ENCODE data around the gene STK32C. TPM values are rescaled to one million over a fixed set of nuclear protein-coding genes. Genes with fewer than 3 reads are reported as not detected.
A peak's percentile ranks its signal among the peaks of the same experiment; 100 is the strongest.
"Not testable (repeated sequence)": the region's sequence is repeated elsewhere in the genome, so short reads cannot be mapped to it uniquely, and the experiment has no call there.

The STK32C gene
- total RNA-seq, 1 experiment from 2014 or later, result 24.9 TPM

DNA sequence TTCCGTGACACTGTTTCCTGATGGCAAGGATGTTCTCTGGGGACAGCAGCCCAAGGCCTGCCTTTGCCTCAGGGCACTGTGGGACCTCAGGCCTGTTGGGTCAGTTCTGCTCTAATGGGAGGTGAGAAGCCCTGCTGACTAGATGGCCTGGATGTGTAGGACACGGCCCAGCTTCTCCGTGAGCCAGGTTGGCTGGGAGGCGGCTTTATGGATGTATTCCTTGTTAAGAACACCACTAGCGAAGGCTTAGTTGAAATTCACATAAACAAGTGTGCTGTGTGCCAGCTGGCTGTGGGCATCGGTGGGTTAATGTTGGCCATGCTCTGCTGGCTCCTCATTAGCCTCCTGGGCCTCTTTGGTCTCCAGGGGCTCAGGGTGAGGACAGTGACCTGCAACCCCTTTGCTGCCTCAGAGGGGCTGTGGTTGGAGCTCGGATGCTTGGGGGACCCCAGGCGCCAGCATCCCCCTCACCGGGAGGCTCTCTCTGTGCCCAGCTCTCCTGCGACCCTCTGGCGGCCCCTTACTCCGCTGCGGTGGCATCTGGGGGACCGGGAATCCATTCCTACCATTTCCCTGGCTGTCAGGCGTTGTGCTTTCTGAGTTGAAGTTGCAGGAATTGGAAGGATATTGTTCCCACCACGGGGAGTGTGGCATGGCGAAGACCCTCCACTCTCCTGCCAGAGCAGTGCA, 143.8 kb downstream of the STK32C start:
- H3K4me3 ChIP-seq (ENCODE audit: insufficient read depth, low read depth, low read length), result no peak overlapping the region
- peaks cover 2% of the 10 kb centered on the region; the same call in 1 of the 2 replicates for H3K27me3 ChIP-seq (ENCODE audit: control insufficient read depth, insufficient read depth, low read length)
- DNase-seq, result no peak
- H3K36me3 ChIP-seq (replicated peaks; ENCODE audit: control insufficient read depth, insufficient read depth, low read length), result no peaks in the 10 kb centered on the region

DNA sequence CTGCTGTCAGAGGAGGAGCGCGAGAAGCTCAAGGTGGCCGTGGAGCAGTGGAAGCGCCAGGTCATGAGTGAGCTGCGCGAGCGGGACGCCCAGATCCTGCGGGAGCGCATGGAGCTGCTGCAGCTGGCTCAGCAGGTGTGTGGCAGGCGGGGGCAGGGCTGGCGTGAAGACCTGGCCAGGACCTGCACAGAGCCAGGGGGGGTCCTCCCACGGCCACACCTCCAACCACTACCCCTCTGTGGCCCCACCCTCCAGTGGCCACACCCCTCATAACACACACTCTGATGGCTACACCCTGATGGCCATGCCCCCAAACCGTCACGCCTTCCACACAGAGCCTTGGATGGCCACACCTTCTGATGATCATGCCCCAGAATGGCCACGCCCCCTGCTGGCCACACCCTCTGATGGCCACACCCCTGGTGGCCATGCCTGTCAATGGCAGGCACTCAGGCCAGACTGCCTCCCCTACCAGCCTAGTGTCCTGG, 144.4 kb downstream of the STK32C start:
- peaks cover 2% of the 10 kb centered on the region; the same call in 1 of the 2 replicates for H3K27me3 ChIP-seq (ENCODE audit: control insufficient read depth, insufficient read depth, low read length)
- no peaks in the 10 kb centered on the region for H3K36me3 ChIP-seq (replicated peaks; ENCODE audit: control insufficient read depth, insufficient read depth, low read length)
- DNase-seq, result peak; percentile 98
- H3K4me3 ChIP-seq (ENCODE audit: insufficient read depth, low read depth, low read length), result peak overlapping the region; percentile 36

DNA sequence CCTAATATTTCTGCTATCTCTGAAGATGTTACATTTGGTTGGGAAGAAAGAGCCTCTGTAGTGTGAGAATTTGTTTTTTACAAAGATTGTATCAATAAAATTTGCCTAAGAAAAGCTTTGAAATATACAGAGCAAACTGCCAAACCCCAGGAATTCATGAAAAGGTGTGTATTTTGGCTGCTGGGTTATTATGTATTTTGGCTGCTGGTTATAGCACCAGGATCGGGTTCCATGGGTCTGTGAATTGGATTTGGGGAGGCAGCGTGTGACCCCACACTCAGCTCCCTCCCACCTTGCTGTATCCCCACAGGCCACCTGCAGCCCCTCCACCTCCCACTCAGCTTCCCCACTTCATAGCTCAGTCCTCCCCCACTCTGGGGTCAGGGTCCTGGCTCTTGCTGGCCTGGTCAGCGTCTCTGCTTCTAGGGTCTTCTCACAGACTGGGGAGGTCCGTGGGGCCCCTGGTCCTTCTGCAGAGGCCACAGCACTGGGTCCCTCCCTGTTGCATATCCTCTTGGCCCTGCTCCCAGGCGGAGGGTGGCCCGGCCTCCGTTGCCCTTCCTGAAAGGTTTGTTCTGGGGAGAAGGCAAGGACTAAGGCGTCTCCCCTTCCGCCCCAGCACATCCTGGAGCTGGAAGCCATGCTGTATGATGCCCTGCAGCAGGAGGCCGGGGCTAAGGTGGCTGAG, 145.0 kb downstream of the STK32C start:
- Histone ChIP-seq H3K4me3 (ENCODE audit: insufficient read depth, low read depth, low read length) (peak overlapping the region; percentile 36), H3K36me3 (replicated peaks; ENCODE audit: control insufficient read depth, insufficient read depth, low read length) (no peaks in the 10 kb centered on the region), H3K27me3 (ENCODE audit: control insufficient read depth, insufficient read depth, low read length) (peaks cover 2% of the 10 kb centered on the region; the same call in 1 of the 2 replicates)
- DNase-seq, result no peak

DNA sequence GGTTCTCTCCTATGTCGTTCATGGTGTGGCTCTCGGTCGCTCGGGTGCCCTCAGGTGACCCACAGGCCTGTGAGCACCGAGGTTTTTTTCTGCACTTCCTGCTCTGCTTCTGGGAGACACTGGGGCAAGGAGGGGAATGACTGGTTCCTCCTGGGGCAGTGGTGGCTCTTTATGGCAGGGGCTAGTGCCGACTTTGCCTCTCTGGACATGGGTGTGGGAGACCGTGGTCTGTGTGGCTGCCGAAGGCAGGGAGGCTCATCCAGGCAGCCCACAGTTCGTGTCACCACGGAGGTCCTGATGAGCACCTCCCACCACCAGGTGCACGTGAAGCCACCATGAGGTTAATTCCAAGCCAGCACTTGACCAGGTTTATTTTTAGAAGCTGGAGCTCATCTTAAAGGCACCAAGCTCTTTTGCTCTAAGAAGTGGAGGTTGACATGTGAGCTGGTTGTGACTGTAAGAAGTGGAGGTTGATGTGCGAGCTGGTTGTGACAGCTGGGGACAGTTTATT, 145.7 kb downstream of the STK32C start:
- no peak for DNase-seq
- Histone ChIP-seq H3K27me3 (ENCODE audit: control insufficient read depth, insufficient read depth, low read length) (peaks cover 2% of the 10 kb centered on the region; the same call in 1 of the 2 replicates), H3K36me3 (replicated peaks; ENCODE audit: control insufficient read depth, insufficient read depth, low read length) (no peaks in the 10 kb centered on the region), H3K4me3 (ENCODE audit: insufficient read depth, low read depth, low read length) (no peak overlapping the region)

DNA sequence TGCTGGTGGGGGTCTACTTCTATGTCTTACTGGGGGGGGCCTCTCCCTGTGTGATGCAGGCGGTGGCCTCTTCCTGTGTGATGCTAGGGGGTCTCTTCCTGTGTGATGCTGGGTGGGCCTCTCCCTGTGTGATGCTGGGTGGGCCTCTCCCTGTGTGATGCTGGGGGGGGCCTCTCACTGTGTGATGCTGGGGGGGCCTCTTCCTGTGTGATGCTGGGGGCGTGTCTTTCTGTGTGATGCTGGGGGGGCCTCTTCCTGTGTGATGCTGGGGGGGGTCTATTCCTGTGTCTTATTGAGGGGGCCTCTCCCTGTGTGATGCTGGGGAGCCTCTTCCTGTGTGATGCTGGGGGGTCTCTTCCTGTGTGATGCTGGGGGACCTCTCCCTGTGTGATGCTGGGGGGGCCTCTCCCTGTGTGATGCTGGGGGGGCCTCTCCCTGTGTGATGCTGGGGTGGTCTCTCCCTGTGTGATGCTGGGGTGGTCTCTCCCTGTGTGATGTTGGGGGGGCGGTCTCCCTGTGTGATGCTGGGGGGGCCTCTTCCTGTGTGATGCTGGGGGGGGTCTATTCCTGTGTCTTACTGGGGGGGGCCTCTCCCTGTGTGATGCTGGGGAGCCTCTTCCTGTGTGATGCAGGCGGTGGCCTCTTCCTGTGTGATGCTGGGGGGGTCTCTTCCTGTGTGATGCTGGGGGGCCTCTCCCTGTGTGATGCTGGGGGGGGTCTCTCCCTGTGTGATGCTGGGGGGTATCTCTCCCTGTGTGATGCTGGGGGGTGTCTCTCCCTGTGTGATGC, 146.7 kb downstream of the STK32C start:
- H3K4me3 ChIP-seq (ENCODE audit: insufficient read depth, low read depth, low read length); H3K36me3 ChIP-seq (replicated peaks; ENCODE audit: control insufficient read depth, insufficient read depth, low read length); DNase-seq; H3K27me3 ChIP-seq (ENCODE audit: control insufficient read depth, insufficient read depth, low read length): not testable (repeated sequence)

DNA sequence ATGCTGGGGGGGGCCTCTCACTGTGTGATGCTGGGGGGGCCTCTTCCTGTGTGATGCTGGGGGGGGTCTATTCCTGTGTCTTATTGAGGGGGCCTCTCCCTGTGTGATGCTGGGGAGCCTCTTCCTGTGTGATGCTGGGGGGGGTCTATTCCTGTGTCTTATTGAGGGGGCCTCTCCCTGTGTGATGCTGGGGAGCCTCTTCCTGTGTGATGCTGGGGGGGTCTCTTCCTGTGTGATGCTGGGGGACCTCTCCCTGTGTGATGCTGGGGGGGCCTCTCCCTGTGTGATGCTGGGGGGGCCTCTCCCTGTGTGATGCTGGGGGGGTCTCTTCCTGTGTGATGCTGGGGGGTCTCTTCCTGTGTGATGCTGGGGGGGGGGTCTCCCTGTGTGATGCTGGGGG, 147.5 kb downstream of the STK32C start:
- H3K27me3 ChIP-seq (ENCODE audit: control insufficient read depth, insufficient read depth, low read length); H3K4me3 ChIP-seq (ENCODE audit: insufficient read depth, low read depth, low read length); DNase-seq; H3K36me3 ChIP-seq (replicated peaks; ENCODE audit: control insufficient read depth, insufficient read depth, low read length): not testable (repeated sequence)

DNA sequence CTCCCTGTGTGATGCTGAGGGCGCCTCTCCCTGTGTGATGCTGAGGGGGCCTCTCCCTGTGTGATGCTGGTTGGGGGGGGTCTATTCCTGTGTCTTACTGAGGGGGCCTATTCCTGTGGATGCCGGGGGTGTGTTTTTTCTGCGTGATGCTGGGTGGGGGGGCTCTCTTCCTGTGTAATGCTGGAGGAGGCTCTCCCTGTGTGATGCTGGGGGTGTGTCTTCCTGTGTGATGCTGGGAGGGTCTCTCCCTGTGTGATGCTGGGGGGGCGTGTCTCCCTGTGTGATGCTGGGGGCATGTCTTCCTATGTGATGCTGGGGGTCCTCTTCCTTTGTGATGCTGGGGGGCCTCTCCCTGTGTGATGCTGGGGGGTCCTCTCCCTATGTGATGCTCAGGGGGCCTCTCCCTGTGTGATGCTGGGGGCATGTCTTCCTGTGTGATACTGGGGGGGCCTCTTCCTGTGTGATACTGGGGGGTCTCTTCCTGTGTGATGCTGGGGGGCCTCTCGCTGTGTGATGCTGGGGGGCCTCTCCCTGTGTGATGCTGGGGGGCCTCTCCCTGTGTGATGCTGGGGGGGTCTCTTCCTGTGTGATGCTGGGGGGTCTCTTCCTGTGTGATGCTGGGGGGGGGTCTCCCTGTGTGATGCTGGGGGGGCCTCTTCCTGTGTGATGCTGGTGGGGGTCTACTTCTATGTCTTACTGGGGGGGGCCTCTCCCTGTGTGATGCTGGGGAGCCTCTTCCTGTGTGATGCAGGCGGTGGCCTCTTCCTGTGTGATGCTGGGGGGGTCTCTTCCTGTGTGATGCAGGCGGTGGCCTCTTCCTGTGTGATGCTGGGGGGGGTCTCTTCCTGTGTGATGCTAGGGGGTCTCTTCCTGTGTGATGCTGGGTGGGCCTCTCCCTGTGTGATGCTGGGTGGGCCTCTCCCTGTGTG, 148.2 kb downstream of the STK32C start:
- H3K27me3 ChIP-seq (ENCODE audit: control insufficient read depth, insufficient read depth, low read length); H3K36me3 ChIP-seq (replicated peaks; ENCODE audit: control insufficient read depth, insufficient read depth, low read length); H3K4me3 ChIP-seq (ENCODE audit: insufficient read depth, low read depth, low read length): not testable (repeated sequence)
- peak; percentile 59 for DNase-seq

DNA sequence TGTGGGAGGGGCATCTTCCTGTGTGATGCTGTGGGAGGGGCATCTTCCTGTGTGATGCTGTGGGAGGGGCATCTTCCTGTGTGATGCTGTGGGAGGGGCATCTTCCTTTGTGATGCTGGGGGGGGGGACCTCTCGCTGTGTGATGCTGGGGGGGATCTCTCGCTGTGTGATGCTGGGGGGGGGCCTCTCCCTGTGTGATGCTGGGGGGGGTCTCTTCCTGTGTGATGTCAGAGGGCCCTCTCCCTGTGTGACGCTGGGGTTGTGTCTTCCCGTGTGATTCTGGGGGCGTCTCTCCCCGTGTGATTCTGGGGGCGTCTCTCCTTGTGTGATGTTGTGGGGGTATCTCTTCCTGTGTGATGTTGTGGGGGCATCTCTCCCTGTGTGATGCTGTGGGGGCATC, 148.9 kb downstream of the STK32C start:
- H3K27me3 ChIP-seq (ENCODE audit: control insufficient read depth, insufficient read depth, low read length), result peaks cover 2% of the 10 kb centered on the region; the same call in 1 of the 2 replicates
- DNase-seq, result no peak
- H3K36me3 ChIP-seq (replicated peaks; ENCODE audit: control insufficient read depth, insufficient read depth, low read length), result no peaks in the 10 kb centered on the region
- no peak overlapping the region for H3K4me3 ChIP-seq (ENCODE audit: insufficient read depth, low read depth, low read length)

DNA sequence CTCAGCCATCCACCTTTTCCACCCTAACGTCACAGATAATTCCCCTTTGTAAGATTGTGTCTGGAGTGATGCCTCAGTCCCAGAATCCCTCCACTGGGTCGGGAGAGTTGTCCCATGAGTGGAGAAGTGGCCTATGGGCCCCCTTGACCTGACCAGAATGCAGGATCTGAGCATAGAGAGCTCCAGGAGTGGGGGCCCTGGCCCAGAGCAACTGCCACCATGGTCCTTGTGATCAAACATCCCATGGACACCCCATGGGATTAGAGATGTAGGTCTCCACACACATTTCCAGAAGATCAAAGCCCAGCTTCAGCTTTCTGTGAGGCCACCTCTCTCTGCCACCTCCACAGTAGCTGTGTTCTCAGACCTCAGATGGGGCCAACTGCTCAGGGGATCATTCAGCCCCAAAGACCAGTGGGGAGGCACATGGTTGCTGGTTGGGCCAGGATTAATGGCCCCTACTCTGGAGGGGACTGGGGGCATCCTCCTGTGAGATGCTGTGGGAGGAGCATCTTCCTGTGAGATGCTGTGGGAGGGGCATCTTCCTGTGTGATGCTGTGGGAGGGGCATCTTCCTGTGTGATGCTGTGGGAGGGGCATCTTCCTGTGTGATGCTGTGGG, 149.5 kb downstream of the STK32C start:
- no peak overlapping the region for H3K4me3 ChIP-seq (ENCODE audit: insufficient read depth, low read depth, low read length)
- DNase-seq, result peak; percentile 88
- no peaks in the 10 kb centered on the region for H3K36me3 ChIP-seq (replicated peaks; ENCODE audit: control insufficient read depth, insufficient read depth, low read length)
- peaks cover 2% of the 10 kb centered on the region; the same call in 1 of the 2 replicates for H3K27me3 ChIP-seq (ENCODE audit: control insufficient read depth, insufficient read depth, low read length)

Other genes starting within 250 kb of the STK32C start
- 0.42 and 0.63 TPM in 2 replicates for gene JAKMIP3, start 242.0 kb downstream of the STK32C start, total RNA-seq (2014; rRNA removed; shearing (Covaris generic))
- 7.6 and 9.1 TPM in 2 replicates for gene DPYSL4, start 121.0 kb downstream of the STK32C start, total RNA-seq (2014; rRNA removed; shearing (Covaris generic))
- gene LRRC27, start 24.2 kb upstream of the STK32C start, total RNA-seq (2014; rRNA removed; shearing (Covaris generic)), result 4.0 and 5.7 TPM in 2 replicates
- gene PWWP2B, start 89.2 kb upstream of the STK32C start, total RNA-seq (2014; rRNA removed; shearing (Covaris generic)), result 14.3 and 15.3 TPM in 2 replicates
- gene INPP5A, start 229.8 kb upstream of the STK32C start, total RNA-seq (2014; rRNA removed; shearing (Covaris generic)), result 21.0 and 29.2 TPM in 2 replicates